HCT116 (cell line): ENCODE results near the gene APOL3.

Experiments used
- CTCF ChIP-seq, 3 experiments: fragments of 200-600 bp in 1 of 3; sonication (generic) in 1 of 3; IDR thresholded peaks in 2 of 3; conservative IDR thresholded peaks in 1 of 3; 2 replicates each; pipeline ENCODE4 v1.5.1; 2012 to 2017; ENCODE audit warnings: low read depth in 2 of 3, low read length in 2 of 3, antibody characterized with exemption in 1 of 3, borderline replicate concordance in 1 of 3, control low read depth in 1 of 3, mild to moderate bottlenecking in 1 of 3, mixed read lengths in 1 of 3, mixed run types in 1 of 3, moderate library complexity in 1 of 3; ENCODE audit not compliant: insufficient read depth in 1 of 3
- EGR1 ChIP-seq: IDR thresholded peaks from 2 replicates; pipeline ENCODE4 v1.6.1; 2012; ENCODE audit warnings: low read depth
- EZH2phosphoT487 ChIP-seq: fragments of 200-600 bp; IDR thresholded peaks from 2 replicates; pipeline ENCODE4 v1.6.1; 2018; ENCODE audit warnings: antibody characterized with exemption, borderline replicate concordance
- POLR2A ChIP-seq: IDR thresholded peaks from 2 replicates; pipeline ENCODE4 v1.7.0; 2011; ENCODE audit warnings: borderline replicate concordance; ENCODE audit not compliant: insufficient read depth, insufficient read length; ENCODE audit errors: extremely low read depth
- POLR2AphosphoS5 ChIP-seq: IDR thresholded peaks from 2 replicates; pipeline ENCODE4 v1.6.1; 2011; ENCODE audit warnings: mild to moderate bottlenecking, low read depth, low read length, moderate library complexity
- YY1 ChIP-seq: IDR thresholded peaks from 2 replicates; pipeline ENCODE4 v1.6.1; 2011; ENCODE audit warnings: low read length, low read depth, moderate library complexity, mild to moderate bottlenecking; ENCODE audit not compliant: insufficient replicate concordance; ENCODE audit errors: extremely low read depth
- ZBTB33 ChIP-seq: IDR thresholded peaks from 2 replicates; pipeline ENCODE4 v1.6.1; 2011; ENCODE audit warnings: mild to moderate bottlenecking, low read length, moderate library complexity; ENCODE audit not compliant: insufficient replicate concordance; ENCODE audit errors: extremely low read depth
- TF ChIP-seq, protein P1 (sequence below): IDR thresholded peaks from 2 replicates; pipeline ENCODE4 v1.6.1; 2012

- TF ChIP-seq EZH2phosphoT487 (no peak), POLR2A (no peak), POLR2AphosphoS5 (no peak), CTCF (IDR thresholded peaks at IDR 0.05 in 2 of 3, conservative IDR thresholded peaks at IDR 0.05 in 1 of 3; ENCODE audit: borderline replicate concordance in 1 of 3, insufficient read depth in 1 of 3, low read depth in 2 of 3, low read length in 2 of 3) (no peak), ZBTB33 (no peak), YY1 (no peak), EGR1 (no peak)
- TF ChIP-seq, protein P1, sequence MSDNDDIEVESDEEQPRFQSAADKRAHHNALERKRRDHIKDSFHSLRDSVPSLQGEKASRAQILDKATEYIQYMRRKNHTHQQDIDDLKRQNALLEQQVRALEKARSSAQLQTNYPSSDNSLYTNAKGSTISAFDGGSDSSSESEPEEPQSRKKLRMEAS, result no peak
Measured at GRCh38 chr22:36177160-36177559, 16.6 kb upstream of the APOL3 start.
